NK-92 treated with Interleukin-12 subunit alpha and Interleukin-12 subunit beta, amount 100 ng/mL, for 24 hours (cell line): ENCODE results near the gene GPATCH2L.

ENCODE experiments used
- DNase-seq: peaks from one replicate; lab custom pipeline; 2025; lab: John Stamatoyannopoulos, UW

GPATCH2L gene

DNA sequence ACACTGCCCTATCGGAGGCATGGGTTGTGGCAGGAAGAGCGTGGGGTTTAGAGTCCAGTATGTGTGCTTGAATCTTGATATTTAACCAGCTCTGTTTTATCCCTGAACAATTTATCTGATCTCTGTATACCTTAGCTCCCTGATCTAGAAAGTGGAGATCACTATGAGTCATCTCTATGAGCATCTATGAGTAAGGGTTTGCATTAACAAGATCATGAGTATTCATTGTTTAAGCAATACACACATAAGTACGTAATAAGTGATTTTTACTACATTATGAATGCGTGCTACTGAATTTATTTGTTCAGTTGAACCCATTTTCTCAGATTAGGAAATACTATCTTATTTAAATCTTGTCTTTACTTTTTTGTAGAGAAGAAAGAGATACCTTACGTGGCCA is 49.4 kb downstream of the GPATCH2L start:
- no peak for DNase-seq

DNA sequence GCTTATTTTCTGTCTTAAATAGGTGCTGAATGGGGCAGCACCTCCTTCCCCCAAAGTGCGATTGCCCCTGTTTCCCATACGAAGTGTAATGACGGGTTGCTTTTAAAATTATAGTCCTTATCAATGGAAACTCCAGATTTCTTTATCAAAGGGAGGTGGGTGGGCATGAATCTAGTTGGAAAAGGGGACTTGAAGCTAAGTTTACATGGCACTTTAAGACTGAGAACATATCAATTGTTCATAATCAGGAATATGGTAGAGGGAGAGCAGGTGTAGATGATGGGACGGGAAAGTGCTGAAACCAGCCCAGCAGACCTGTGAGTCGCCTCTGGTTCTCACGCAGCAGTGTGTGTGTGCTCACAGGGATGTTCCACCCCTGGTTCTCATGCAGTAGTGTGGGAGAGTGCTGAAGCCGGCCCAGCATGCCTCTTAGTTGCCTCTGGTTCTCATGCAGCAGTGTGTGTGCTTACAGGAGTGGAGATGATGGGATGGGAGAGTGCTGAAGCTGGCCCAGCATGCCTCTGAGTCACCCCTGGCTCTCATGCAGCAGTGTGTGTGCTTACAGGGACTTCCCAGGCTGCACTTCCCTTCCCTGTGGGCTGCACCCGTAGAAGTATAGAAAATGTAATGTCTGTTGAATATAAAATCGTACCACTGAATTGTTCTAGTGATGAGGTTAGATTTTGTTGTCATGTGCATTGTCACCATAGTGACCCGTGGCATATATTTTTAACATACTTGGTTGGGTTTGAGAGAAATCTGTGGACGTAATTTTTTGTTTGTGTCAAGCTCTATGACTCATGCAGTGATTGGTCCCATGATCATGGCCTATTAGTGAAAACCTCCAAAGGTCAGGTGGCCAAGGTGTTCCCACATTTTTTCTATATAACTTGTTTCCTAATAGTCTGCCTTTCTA is 51.6 kb downstream of the GPATCH2L start:
- DNase-seq, result no peak

DNA sequence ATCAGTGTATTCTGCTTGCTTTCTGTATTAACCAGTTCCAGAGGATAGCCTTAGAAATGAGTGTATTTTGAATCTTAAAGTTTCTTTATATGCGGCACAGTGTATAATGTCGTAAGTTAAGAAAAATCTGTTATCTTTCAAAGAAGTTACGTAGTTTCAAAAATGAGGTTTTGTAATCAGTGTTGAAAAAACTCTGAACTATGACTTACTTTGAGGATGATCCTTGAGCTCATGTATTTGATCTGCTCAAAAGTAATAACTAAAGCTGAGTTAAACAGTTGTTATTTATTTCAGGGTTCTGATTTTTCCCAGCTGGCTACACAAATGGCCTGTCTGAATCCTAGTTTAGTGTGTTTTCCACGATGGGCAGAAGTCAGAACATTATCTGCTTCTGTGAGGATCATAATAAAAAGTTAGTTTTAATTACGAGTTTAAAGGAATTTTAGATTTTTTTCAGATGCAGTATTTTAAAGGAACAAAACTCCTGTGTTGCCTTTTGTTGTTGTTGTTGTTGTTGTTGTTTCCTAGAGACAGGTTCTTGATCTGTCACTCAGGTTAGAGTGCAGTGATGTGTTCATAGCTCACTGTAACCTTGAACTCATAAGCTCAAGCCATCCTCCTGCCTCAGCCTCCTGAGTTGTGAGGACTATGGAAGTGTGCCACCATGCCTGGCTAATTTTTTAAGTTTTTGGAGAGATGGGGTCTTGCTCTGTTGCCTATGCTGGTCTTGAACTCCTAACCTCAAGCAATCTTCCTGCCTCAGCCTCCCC is 52.9 kb downstream of the GPATCH2L start:
- no peak for DNase-seq

DNA sequence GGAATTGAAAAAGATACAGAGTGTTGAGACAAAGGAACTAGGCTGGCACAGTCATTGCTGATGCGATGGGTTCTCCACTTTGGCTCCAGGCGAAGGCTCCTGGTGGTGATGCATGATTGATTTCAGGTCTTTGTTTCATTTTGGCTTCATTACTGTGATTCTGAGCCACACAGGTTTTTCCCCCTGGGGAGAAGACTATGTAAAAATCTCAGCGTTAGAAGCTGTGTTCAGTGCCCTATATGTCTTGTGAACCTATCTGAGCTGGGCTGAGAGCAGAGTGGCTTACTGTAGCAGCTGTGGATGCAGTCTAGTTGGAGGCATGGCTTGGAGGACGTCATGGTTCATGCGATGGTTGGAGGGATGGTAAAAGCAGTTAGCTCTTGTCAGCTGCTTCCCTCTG is 54.0 kb downstream of the GPATCH2L start:
- no peak for DNase-seq

DNA sequence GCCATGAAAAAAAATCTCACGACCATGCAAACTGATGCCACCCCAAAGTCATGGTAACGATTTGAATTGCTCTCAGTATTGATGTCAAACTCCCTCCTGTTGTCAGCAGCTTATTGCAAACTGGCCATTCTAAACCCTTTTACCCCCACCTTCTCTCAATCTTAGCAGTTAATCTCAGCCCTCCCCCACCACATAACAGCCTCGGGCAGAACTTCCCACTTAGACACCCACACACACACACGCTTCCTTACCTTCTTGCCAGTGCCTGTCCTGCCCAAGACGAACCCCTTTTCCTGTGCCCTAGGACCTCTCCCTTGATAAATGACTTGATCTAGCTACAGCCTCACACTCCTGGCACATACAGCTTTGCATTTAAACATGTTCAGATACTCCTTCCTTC is 56.6 kb downstream of the GPATCH2L start:
- DNase-seq, result no peak

DNA sequence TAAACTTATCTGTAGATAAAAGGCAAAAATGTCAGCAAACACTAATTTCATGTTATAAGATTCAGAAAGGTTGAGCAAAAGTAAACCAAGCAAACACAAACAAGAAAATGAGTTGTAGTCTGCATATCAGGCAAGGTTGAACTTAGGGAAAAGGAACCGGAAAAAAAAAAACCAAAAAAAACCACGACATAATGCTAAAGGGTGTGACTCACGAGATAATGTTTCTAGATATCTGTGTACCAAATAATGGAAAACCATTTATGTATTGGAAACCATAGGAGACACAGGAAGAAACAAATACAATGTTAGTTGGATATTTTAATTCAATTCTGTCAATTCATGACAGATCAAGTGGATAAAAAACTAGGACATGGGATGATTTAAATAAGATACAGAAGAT is 60.5 kb downstream of the GPATCH2L start:
- no peak for DNase-seq

DNA sequence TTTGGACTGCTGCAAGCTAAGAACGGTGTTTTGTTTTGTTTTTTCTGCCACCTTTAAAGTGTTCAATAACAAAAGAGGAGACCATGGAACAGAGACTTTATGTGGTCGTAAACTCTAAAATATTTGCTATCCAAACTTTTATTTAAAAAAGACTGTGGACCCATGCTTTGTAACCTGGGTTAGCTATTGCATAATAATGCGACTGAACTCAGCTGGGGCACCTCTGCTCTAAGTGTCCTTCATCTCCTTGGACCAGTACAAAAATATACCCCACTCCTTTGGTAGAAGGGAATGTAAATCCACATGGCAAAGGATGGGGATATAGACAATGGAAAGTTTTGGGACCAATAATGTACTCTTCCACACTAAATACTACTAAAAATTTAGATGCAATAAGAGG is 65.5 kb downstream of the GPATCH2L start:
- DNase-seq, result no peak

DNA sequence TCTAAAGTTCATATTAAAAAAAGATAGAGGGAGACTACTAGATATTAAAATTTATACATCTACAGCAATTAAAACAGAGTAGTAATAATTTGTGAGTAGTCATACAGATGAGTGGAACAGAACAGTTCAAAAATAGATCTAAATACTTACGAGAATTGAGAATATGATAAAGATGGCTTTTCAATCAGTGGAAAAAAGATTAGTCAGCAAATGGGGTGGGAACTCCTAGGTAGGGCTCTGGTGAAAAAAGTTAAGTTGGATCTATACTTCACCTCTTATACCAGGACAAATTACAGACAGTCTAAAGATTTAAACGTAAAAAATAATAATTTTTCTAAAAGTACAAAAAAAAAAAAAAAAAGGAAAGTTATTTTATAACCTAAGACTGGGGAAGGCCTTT is 66.9 kb downstream of the GPATCH2L start:
- DNase-seq, result no peak

DNA sequence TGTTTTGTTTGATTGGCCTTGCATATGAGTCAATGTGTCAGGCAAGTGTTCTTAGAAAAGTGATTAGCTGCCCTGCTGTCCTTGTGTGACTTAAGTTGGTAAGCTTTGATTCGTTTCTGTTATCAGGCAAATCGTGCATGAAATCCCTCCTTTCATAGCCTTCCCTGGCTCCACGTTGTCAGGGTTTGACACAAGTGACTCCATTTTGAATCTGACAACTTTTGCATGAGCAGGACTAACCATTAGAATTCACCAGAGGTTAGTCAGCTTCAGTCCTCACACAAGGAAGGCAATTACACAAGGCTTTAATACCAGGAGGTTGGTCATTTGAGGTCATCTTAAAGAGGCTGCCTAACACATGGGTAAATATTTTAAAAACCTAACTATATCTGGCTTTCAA is 68.2 kb downstream of the GPATCH2L start:
- DNase-seq, result no peak

DNA sequence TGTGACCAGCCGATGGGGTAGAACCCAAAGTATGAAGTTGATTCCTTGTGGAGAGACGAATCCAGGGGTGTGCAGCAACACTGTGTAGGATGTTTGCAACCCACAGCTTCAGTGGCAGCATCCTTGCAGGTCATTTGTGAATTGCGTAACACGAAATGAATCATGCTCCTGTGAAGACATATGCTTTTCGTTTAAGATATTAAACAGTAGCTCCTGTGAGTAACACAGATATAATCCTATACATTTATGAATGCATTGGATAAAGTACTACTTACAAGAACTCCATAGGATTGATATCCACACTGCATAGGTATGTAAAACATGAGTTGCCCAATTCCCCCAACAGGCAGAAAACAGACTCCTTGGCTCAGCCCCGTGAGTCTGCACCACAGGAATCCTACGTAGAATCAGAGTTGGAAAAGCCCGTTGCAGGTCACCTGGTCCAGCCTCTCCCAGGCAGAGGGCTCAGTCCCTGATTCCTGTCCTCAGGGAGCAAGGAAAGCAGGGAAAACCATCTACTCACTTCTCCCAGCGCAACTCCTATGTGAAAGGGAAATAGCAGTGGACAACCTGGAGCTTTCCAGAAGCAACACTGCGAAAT is 75.8 kb downstream of the GPATCH2L start:
- DNase-seq, result peak; percentile 14

DNA sequence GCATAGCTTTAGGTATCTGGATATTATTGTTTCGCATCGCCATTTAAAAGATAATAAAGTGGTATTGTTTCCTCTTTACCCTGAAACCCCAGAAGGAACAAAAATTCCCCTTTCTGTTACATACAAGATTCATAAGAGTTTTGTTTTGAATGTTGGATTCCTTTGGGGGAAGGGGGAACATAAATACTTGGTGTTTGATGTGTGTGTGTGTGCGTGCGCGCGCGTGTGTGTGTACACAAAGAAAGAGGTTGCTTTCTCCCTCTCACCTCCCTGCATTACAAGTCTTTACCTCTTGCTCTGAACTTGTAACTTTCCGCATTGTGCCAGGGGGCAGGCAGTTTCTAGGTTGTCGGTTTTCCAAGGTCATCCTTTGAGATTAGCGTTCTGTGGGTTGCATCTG is 76.4 kb downstream of the GPATCH2L start:
- DNase-seq, result no peak

DNA sequence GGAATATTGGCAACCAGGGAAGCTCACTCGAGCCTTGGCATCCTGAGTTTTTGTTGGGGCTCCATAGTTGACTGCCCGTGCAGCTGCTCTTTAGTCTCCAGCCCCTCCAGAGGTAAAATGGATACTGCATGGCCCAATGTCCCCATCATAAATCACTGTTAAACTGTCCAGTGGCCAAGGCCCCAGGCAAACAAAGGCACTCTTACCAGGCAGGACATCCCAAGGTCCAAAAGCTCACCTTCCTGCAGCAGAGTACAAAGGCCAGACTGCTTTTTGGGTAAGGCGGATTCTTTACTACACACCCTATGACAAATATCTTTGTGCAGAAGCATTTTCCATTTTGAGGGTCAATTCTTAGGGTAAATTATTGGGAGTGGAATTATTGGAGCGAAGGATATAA is 81.1 kb downstream of the GPATCH2L start:
- no peak for DNase-seq

DNA sequence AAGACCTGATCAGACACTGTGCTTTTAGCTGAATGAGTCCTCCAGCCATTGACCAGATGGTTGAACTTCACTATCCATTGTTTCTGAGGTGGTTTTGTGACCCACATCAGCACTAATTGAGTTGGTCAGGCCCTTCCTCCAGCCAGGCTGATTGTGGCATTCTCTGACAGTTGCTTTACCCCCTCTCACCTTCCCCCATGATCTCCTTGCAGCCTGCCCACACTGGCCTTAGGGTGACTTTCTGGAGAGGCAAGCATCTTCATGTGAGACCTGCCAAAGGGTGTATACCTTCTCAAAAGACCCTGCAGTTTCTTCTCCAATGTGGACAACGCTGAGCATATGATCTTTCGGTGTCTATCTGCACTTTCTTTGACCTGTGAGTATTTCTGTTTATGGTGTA is 83.9 kb downstream of the GPATCH2L start:
- no peak for DNase-seq

DNA sequence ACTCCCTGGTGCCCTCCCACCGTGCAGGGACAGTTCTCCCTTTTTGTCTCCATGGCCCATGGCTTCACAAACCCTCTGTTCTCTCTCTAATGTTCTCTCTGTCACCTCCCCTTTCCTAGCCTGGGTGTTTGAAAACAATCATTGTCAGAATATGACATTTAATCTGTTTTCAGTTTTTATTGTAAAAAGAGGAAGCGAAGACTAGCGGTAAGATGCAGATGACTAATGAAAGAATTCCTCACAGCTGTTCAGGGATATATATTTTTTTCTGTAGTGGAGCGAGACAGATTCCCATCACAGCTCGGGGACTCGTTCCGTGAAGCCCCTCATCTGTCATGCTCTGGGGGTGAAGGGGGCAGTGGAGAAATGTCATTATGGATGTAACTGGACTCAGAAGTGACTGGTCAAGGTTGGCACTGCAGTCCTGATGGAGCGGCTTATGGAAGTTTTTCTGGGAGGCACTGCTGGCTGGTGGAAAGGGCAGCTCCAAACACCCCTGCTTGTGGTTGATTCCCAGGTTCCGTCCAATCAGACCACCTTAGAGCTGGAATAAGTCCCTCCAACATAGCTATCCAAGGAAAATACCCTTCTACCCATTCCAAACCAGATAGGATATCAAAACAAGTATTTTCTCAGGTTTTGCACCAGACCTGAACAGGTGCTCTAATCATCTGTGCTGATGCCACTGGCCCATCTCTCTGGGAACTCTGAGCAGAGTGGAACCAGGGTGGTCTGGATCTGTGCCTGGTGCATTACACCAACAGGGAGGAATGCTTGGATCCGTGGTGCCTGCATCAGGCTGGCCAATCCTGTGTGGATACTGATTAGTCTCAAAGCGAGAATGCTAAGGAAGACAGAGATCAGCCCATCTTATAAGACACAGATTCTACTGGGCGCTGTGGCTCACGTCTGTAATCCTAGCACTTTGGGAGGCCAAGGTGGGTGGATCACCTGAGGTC is 84.7 kb downstream of the GPATCH2L start:
- DNase-seq, result no peak

DNA sequence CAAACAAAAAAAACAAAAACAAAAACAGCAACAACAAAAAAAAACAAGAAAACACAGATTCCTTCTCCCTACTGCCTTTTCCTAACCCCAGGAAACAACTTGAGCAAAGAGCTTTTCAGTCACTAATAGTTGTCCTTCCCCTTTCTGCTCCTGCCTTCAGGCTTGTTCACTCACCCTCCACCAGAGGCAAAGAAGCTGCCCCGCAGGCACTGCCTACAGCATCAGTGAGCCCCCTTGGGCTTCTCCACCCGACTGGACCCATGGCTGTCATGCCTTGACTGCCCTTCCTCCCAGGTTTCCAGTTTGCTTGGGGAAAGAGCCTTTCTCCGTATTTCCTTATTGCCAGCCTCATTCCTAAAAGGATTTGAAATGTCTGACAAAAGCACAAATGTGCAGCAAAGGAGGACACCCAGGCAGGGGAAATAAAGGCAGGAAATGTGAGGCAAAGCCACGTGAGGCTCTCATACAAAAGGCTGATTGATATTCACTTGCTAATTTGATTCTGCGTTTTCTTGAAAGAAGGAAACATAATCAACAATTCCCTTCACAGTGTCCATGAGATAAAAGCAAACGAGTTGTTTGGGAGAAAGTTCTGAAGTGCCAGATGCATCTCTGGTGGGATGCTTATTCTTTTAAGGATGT is 85.7 kb downstream of the GPATCH2L start:
- no peak for DNase-seq

DNA sequence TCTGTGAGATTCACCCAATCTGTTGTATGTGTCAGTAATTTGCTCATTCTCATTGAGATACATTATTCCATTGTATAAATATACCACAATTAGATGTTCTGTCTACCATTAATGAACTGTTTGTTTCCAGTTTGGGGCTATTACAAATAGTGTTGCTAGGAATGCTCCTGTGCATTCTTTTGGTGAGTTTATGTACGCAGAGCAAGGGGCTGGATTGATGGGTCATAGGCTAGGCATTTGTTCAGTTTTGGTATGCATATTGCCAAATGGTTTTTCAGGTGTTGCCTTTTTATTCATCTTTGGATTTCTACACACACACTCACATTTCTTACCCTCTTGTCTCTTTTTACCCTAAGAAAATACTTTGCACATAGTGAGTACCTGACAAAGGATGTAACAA is 93.4 kb downstream of the GPATCH2L start:
- DNase-seq, result no peak

DNA sequence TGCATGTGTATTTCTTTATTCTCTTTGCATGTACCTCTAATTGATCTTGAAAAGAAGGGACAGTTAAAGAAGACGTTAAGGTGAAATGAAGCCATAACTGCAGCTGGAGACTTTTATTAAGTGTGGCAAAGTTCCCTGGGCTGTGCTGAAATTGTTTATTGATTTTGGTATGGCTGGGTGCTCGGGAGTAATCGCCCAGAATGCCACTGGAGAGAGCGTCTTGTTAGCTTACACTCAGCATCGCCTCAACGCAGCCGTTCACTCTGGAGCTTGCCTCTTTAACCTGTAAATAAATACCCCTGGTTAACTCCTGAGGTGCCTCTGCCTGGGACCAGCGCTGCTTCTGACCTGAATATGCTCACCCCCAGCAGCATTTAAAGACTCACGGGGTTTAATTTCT is 98.6 kb downstream of the GPATCH2L start:
- no peak for DNase-seq

DNA sequence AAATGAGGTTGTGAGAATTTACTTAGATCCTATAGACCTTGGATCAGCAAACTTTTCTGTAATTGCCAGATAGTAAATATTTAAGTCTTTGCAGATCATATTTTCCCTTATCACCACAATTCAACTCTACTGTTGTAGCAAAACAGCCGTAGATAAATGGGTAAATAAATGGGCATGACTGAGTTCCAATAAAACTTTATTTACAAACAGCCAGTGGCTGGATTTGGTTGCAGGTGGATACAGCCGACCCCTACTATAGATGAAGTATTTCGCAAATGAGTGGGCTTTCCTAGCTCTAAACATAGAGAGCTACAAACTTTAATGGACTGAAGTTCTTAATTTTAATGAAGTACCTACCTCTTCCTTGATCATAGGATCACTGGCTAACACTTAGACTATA is 100.7 kb downstream of the GPATCH2L start:
- no peak for DNase-seq

DNA sequence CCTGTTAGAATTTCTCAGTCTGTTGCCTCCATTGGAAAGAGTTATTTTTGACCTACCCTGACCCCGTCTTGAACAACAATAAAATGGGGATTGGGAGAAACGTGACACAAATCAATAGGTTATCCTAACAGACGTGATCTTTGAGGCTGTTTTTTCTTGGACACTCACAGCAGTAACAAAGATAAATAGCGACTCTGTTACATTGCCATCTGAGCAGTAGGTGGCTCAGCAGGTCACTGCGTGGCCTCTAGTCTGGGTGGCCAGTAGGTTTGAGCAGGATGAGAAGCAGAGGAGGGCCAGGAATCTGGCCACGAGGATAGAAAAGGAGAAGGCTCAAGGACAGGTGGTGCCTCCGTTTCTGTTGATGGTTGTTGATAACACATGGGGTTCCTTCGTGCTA is 101.4 kb downstream of the GPATCH2L start:
- DNase-seq, result no peak

DNA sequence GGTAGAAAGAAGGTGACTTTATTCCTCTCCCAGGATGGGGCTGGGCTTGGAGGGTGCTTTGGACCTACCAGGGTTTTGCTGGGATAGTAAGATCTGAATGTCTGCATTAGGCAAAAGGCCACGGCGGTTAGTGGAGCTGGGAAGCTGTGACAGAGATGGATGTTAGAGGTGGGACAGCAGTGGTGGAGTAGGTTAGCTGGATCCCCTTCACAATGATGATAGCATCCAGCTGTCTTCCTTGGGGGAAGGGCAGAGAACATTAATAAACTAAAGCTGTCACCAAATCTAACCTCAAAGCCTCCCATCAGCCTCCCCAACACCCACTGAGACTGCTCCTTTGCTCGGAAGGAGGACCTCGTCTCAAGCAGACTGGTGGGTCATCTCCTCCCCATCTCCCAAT is 104.8 kb downstream of the GPATCH2L start:
- DNase-seq, result no peak

DNA sequence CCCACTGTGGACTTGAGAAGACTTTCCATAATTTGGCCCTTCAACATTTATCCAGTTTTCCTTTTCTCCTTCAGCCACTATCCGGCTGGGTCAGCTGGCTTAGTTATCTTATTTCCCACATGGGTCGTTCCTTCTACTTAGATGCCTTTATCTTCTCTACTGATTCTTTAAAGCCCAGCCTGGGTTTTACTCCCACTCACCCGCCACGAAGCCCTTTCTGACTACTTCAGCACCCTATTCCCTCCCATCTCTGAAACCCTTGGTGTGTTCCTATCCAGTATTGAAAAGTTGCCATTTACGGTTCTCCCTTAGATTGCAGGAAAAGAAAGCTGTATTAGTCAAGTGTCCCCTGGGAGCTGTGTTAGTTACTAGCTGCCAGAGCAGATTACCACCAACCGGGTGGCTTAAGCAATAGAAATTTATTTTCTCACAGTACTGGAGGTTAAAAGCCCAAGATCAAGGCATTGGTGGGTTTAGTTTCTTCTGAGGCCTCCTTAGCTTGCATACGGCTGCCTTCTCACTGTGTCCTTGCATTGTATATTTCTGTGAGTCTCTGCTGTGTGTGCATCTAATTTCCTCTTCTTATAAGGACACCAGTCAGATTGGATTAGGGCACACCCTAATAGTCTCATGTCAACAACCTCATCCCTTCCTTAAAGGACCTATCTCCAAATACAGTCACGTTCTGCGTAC is 105.5 kb downstream of the GPATCH2L start:
- no peak for DNase-seq
